GM19438 (cell line): ENCODE results near the gene AGAP9.
"Not testable (repeated sequence)": the region's sequence is repeated elsewhere in the genome, so short reads cannot be mapped to it uniquely, and the experiment has no call there.

ENCODE experiments used
- ATAC-seq: cut with Tn5 transposase; IDR thresholded peaks from one replicate; pipeline ENCODE4 v1.9.1; 2021; ENCODE audit warnings: low read depth; ENCODE audit not compliant: unreplicated experiment

The AGAP9 gene

DNA sequence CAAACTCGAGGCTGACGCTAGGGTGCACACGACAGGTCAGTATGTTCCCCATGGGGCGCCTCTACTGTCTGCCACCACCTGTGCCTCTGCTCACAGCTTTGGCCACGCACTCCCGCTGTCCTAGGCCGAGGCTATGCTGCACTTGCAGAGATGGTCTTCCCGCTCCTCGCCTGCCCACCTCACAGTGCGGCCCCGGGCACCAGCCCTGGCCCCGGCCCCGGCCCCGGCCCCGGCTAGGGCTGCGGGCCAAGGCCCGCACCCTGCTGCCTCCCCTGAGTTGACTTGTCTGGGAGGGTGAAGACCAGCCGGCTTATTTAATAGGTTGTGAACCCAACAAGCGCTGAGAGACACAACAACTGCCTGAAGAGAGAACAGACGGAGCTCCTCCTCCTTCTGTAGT is at the start of gene AGAP9:
TSS of gene AGAP9 (minus strand) at position 164 of the 400 bp plus-strand sequence. CDS start at position 52, 112 bp downstream.
- ATAC-seq = not testable (repeated sequence)

GRCh38 chr10:47571138-47571912 is 47.9 kb upstream of the AGAP9 start:
- not testable (repeated sequence) for ATAC-seq

DNA sequence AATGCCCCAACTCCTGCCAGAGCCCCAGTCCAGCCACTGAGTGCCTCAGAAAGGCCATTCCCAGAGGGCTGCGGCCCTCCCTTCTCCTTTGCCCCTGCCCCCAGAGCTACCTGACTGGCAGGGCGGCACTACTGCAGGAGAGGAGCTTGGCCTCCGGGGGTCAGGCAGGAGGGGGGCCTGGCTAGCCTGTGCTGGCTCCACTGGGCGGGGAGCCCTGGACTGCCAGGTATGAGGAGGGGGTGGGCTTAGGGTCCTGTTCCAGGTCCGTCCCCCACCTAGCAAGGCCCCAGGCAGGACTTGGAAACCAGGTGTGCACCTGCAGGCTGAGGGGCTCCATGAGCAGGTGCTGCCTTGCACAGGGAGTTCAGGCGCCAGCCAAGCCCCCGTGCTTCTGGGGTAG is 43.3 kb upstream of the AGAP9 start:
- ATAC-seq = not testable (repeated sequence)

DNA sequence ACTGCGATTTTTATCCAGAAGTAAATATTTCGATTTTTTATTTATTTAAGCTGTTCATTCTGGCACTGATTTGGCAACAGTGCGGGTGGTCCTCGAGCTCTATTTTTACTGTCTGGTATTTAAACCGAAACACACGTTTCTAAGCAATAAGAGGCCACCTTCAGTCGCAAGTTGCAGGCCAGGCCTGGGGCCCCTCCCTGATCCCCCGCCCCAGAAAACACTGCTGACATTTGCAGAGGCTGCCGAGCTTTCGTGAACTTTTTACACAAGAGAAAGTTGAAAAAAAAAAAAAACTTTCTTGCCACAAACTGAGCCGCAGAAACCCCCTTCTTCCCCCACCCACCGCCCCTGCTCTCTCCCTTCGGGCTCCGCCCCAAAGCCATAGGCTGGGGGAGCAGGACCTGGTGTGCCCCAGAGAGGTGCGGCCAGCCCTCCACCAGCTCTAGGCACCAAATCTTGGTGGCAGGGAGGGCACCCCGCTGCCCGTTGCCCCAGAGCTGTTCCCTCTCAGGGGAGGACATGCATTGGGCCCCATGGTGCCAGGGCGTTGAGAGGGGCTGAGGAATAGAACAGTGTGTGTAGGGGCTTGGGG is 42.8 kb upstream of the AGAP9 start:
- not testable (repeated sequence) for ATAC-seq

DNA sequence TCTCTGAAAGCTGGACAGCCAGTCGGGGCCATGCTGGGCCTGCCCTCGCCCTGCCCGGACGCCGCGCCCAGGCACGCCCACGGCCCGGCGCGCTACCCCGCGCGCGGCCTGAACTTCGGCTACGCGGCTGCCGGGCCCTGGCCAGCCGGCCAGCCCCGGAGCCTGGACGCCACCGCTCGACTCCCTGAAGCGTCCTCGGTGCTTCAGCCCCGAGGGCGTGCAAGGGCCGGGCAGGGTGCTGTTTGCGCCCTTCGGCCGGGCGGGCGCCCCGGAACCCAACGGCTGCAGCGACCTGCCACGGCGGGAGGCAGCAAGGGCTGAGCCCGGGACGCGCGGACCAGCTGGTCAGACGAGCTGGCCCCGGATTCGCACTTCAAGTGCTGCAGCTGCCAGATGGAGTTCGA is 42.1 kb upstream of the AGAP9 start:
- ATAC-seq = not testable (repeated sequence)

DNA sequence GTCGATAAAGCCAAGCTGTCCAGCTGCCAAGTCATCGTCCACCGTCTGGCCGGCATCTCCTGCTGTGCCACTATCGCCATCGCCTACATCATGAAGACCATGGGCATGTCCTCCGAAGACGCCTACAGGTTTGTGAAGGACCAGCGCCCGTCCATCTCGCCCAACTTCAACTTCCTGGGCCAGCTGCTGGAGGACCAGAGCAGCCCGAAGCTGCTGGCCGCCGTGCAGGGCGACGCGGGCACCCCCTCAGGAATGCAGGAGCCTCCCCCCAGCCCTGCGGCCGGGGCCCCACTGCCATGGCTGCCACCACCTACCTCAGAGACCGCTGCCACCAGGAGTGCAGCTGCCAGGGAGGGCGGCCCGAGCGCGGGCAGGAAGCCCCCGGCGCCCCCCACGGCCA is 41.5 kb upstream of the AGAP9 start:
- not testable (repeated sequence) for ATAC-seq

DNA sequence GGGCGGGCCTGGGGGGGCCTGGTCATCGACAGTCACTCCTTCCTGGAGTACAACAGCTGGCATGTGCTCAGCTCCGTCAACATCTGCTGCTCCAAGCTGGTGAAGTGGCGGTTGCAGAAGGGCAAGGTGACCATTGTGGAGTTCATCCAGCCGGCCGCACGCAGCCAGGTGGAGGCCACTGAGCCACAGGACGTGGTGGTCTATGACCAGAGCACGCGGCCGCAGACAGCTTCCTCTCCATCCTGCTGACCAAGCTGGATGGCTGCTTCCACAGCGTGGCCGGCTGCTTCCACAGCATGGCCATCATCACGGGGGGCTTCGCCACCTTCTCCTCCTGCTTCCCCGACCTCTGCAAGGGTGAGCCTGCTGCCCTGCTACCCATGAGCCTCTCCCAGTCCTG is 40.9 kb upstream of the AGAP9 start:
- not testable (repeated sequence) for ATAC-seq

GRCh38 chr10:47560452-47560851 is 37.0 kb upstream of the AGAP9 start:
- ATAC-seq = not testable (repeated sequence)

DNA sequence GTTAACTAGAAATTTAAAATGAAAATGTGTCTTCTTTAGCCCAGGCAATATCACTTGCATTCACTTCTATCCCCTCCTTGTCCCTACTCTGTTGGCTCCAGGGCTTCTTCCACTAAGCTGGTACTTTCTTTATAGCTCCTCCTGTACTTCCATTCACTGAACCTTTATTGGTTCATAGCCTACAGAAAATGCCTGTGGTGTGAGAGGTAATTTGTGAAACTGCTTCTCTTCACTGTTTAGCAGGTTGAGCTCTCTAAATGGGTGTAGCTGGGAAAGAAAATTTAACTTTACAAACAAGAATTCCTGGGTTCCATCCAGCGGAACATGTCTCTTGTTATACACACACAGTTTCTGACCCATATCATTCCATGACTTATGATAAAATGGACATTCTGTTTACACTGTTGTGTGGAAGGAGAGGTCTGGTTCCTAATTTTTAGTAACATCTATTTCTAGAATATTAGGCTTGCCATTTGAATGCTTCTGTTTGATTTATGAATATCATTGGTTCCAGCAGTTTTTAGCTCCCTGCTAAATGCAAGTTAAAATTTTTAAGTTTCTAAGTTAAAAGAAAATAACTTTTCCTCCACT is 36.4 kb upstream of the AGAP9 start:
- ATAC-seq = not testable (repeated sequence)

GRCh38 chr10:47558109-47558508 is 34.7 kb upstream of the AGAP9 start:
- not testable (repeated sequence) for ATAC-seq

GRCh38 chr10:47557616-47558015 is 34.2 kb upstream of the AGAP9 start:
- not testable (repeated sequence) for ATAC-seq

GRCh38 chr10:47555334-47555733 is 31.9 kb upstream of the AGAP9 start:
- not testable (repeated sequence) for ATAC-seq

GRCh38 chr10:47554552-47554951 is 31.1 kb upstream of the AGAP9 start:
- not testable (repeated sequence) for ATAC-seq

GRCh38 chr10:47553860-47554247 is 30.4 kb upstream of the AGAP9 start:
- ATAC-seq = not testable (repeated sequence)

- peak; percentile 95 for ATAC-seq
Observed at GRCh38 chr10:47553214-47553859, 29.9 kb upstream of the AGAP9 start.

GRCh38 chr10:47552719-47553118 is 29.3 kb upstream of the AGAP9 start:
- peak; percentile 53 for ATAC-seq

DNA sequence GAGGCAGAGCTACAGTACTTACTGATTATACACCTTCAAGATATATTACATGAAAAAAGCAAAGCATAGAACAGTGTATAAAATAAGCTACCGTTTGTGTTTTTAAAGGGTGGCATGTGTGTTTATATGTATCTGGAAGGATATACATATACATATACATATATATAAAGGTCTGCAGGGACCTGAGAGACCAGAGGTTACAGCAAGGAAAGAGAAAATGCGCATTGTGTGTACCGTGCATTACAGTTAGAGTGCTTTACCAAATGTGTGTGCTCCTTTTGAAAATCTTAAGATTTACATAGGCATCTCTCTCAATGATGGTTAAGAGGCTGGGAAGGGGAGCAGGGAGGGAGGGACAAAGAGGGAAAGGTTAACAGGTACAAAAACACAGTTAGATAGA is 23.8 kb upstream of the AGAP9 start:
- ATAC-seq = not testable (repeated sequence)

- not testable (repeated sequence) for ATAC-seq
Observed at GRCh38 chr10:47536430-47536829, 13.0 kb upstream of the AGAP9 start.

DNA sequence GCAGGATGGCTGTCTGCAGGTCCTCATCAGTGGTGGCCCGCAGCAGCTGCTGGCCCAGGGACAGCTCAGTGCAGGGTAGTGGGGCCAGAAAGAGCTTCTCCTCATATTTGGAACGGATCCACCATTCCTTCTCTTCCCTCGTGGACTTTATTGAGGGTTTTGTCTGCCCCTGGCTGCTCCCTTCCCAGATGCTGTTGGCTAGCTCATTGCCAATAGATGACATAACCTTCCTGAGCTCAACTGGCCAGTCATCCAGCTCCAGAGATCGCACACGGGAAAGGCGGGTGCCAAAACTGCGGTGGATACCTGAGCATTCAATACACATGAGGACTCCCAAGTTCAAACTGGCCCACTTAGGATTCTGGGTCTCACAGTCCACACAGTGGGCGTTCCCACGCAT is 21.1 kb downstream of the AGAP9 start:
- not testable (repeated sequence) for ATAC-seq

- ATAC-seq = not testable (repeated sequence)
Observed at GRCh38 chr10:47494226-47494625, 29.2 kb downstream of the AGAP9 start.

- not testable (repeated sequence) for ATAC-seq
Observed at GRCh38 chr10:47491600-47491999, 31.8 kb downstream of the AGAP9 start, which contains the start of gene FAM25G. TSS of gene FAM25G (minus strand) at chr10:47491700. CDS start at chr10:47491674, 26 bp downstream.
